T-helper 2 cell treated with Interferon-gamma antibody and Interleukin-4, amounts not matched to agents 5 μg/mL and 100 μg/mL, for 36 hours (primary cell): ENCODE data around the gene NDC1.

Experiments
- DNase-seq: peaks from one replicate; pipeline ENCODE4 v3.0.0; 2021; ENCODE audit warnings: low spot score
- H3K27ac Mint-ChIP-seq: one replicate; pipeline ENCODE4 v1.8.0; 2021; ENCODE audit warnings: mild to moderate bottlenecking, mixed read lengths
- H3K27me3 Mint-ChIP-seq: one replicate; pipeline ENCODE4 v1.8.0; 2021; ENCODE audit warnings: low read depth, mixed read lengths
- H3K36me3 Mint-ChIP-seq: one replicate; pipeline ENCODE4 v1.8.0; 2021; ENCODE audit warnings: low read depth, mixed read lengths
- H3K4me1 Mint-ChIP-seq: one replicate; pipeline ENCODE4 v1.8.0; 2021; ENCODE audit warnings: low read depth, mixed read lengths
- H3K4me3 Mint-ChIP-seq: one replicate; pipeline ENCODE4 v1.8.0; 2022; ENCODE audit warnings: mild to moderate bottlenecking, moderate library complexity, mixed read lengths
- H3K9me3 Mint-ChIP-seq: one replicate; pipeline ENCODE4 v1.8.0; 2021; ENCODE audit warnings: mixed read lengths

Gene NDC1

DNA sequence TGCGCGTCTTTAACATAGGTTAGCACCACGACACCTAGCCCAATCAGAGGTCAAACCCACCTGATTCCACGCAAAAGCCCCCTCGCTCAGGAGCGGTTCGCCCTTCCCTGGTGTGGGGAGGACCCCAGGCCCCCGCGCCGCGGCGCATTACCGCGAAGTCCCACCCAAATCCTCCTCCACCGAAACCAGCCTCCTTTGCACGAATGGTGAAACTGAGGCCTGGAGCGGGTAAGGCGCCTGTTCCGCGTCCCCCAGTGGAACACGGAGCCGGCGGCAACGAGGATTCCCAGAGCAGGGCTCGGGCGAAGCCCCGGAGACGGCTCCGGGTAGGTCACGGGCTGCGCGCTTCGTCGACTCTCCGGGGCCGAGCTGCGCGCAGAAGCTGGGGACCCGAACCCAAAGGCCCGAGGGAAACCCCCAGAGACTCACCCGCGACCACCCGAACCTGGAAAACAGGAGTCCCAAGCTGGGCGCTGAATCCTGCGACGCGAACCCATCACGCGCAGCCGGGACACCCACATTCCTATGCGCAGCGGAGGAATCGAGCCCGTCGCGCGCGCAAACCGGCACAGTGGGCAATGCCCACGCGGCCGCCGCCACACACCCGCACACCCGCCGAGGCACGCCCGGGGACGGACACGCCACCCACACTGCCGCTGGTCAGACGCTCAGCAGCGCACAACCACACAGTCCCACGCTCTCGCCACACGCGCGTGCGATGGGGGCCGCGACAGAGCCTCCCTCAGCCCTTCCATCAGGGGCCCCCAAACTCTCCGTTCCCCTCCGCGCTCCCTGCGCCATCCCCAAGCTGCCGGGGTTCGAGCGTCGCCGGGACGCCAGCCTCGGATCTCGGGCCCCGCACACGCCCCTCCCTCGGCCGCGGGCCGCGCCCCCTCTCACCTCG is 99.6 kb downstream of the NDC1 start:
- H3K4me3 Mint-ChIP-seq = peak overlapping the region; percentile 40
- H3K27ac Mint-ChIP-seq = no peak overlapping the region
- no peak for DNase-seq
- peaks cover 73% of the 10 kb centered on the region for H3K27me3 Mint-ChIP-seq
- peaks cover 5% of the 10 kb centered on the region for H3K9me3 Mint-ChIP-seq
- H3K36me3 Mint-ChIP-seq = no peaks in the 10 kb centered on the region
- no peaks in the 10 kb centered on the region for H3K4me1 Mint-ChIP-seq

GRCh38 chr1:53737648-53738204 is 100.4 kb downstream of the NDC1 start:
- peaks cover 2% of the 10 kb centered on the region for H3K9me3 Mint-ChIP-seq
- H3K36me3 Mint-ChIP-seq = no peaks in the 10 kb centered on the region
- H3K27ac Mint-ChIP-seq = no peak overlapping the region
- no peak for DNase-seq
- H3K4me3 Mint-ChIP-seq = peak overlapping the region; percentile 29
- no peaks in the 10 kb centered on the region for H3K4me1 Mint-ChIP-seq
- peaks cover 67% of the 10 kb centered on the region for H3K27me3 Mint-ChIP-seq

GRCh38 chr1:53736290-53736689 is 101.8 kb downstream of the NDC1 start:
- Mint-ChIP-seq H3K4me3 (no peak overlapping the region), H3K27me3 (peaks cover 66% of the 10 kb centered on the region), H3K9me3 (no peaks in the 10 kb centered on the region), H3K4me1 (no peaks in the 10 kb centered on the region), H3K27ac (no peak overlapping the region), H3K36me3 (no peaks in the 10 kb centered on the region)
- no peak for DNase-seq

DNA sequence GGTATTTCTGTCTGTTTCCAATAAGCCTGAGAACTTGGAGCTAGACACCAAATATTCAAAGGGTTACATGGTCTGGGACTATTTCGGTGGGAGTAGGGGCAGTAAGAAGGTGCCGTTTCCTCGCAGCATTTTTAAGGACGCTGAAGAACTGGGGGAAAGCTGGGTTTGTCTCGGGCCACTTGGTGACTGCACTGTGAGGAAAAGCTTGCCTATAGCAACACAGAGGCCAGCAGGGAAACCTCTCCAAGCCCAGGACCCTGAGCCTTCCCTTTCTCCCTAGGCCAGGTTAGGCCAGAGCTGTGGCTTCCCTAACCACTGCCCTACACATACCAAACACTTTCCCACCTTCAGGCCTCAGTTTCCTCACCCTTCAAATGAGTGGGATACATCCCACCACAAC is 102.4 kb downstream of the NDC1 start:
- no peak for DNase-seq
- Mint-ChIP-seq H3K4me3 (no peak overlapping the region), H3K27ac (no peak overlapping the region), H3K4me1 (no peaks in the 10 kb centered on the region), H3K27me3 (peaks cover 65% of the 10 kb centered on the region), H3K9me3 (no peaks in the 10 kb centered on the region), H3K36me3 (no peaks in the 10 kb centered on the region)

GRCh38 chr1:53735261-53735660 is 102.8 kb downstream of the NDC1 start:
- Mint-ChIP-seq H3K4me3 (no peak overlapping the region), H3K27ac (no peak overlapping the region), H3K27me3 (peaks cover 64% of the 10 kb centered on the region), H3K4me1 (no peaks in the 10 kb centered on the region), H3K9me3 (no peaks in the 10 kb centered on the region), H3K36me3 (no peaks in the 10 kb centered on the region)
- DNase-seq = no peak

GRCh38 chr1:53734650-53735211 is 103.4 kb downstream of the NDC1 start:
- DNase-seq = no peak
- no peak overlapping the region for H3K4me3 Mint-ChIP-seq
- no peaks in the 10 kb centered on the region for H3K4me1 Mint-ChIP-seq
- H3K9me3 Mint-ChIP-seq = no peaks in the 10 kb centered on the region
- H3K36me3 Mint-ChIP-seq = no peaks in the 10 kb centered on the region
- H3K27me3 Mint-ChIP-seq = peaks cover 59% of the 10 kb centered on the region
- H3K27ac Mint-ChIP-seq = no peak overlapping the region

- Mint-ChIP-seq H3K4me1 (no peaks in the 10 kb centered on the region), H3K9me3 (no peaks in the 10 kb centered on the region), H3K36me3 (no peaks in the 10 kb centered on the region), H3K4me3 (no peak overlapping the region), H3K27me3 (peaks cover 55% of the 10 kb centered on the region), H3K27ac (no peak overlapping the region)
- no peak for DNase-seq
Measured at GRCh38 chr1:53733975-53734649, 104.0 kb downstream of the NDC1 start.

DNA sequence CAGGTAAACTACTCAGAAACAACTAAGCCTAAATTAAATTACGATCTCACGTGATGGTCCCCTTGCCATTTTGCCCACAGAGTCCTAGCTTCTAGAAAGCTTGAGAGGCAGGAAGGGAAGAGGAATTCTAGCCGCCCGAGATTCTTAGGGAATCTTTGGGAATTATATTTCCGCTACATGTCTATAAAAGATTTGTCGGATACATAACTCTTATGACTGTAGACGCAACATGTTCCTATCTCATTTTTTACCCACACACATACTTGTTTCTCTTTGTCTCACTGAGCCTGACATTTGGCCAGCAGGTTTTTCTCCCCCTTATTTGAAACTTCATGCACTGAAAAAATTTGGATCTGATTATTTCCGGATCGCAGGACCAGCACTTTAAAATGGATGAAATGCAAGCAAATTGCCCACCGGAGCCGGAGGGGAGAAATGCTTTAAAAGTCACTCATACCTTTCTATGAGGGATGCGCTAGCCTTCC is 104.6 kb downstream of the NDC1 start:
- Mint-ChIP-seq H3K4me1 (no peaks in the 10 kb centered on the region), H3K27me3 (peaks cover 56% of the 10 kb centered on the region), H3K27ac (no peak overlapping the region), H3K36me3 (no peaks in the 10 kb centered on the region), H3K9me3 (no peaks in the 10 kb centered on the region), H3K4me3 (no peak overlapping the region)
- no peak for DNase-seq

DNA sequence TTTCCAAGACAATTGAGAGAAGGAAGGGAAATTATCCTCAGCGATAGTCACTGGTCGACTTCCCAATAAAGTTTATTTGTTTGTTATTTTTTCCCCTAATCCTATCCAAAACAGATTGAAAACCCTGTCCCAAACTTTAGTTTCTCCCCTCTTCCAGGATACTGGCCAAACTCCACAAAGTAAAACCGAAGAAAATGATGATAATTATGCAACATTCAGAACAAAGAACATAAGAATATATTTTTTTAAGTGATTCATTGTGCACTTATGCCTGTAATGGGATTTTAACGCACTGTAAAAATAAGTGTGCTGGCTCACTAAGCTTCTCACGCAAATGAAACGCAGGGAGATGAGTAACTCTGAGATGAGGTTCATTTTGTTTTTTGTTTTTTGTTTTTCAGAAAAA is 105.2 kb downstream of the NDC1 start:
- Mint-ChIP-seq H3K4me3 (no peak overlapping the region), H3K27me3 (peaks cover 56% of the 10 kb centered on the region), H3K36me3 (no peaks in the 10 kb centered on the region), H3K4me1 (no peaks in the 10 kb centered on the region), H3K9me3 (no peaks in the 10 kb centered on the region), H3K27ac (no peak overlapping the region)
- no peak for DNase-seq

DNA sequence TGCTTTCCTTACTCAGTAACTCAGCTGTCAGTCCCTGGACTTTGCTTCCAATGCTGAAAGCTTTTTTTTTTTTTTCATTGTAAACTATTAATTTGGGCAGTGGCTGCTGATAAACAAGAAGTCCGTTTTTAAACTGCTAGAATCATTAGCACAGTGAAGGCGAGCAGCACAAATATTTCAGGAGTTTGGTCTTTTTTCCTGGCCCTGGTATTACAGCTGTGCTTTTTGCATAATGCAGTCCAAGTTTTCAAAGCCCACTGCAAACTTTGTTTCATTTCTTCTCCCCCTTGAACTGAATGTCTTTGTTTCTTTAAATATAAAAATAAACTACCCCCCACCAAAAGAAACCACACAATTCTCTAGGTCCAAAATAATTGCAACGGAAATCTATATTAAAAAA is 105.7 kb downstream of the NDC1 start:
- Mint-ChIP-seq H3K4me1 (no peaks in the 10 kb centered on the region), H3K9me3 (no peaks in the 10 kb centered on the region), H3K4me3 (no peak overlapping the region), H3K27me3 (peaks cover 55% of the 10 kb centered on the region), H3K27ac (no peak overlapping the region), H3K36me3 (no peaks in the 10 kb centered on the region)
- DNase-seq = no peak

DNA sequence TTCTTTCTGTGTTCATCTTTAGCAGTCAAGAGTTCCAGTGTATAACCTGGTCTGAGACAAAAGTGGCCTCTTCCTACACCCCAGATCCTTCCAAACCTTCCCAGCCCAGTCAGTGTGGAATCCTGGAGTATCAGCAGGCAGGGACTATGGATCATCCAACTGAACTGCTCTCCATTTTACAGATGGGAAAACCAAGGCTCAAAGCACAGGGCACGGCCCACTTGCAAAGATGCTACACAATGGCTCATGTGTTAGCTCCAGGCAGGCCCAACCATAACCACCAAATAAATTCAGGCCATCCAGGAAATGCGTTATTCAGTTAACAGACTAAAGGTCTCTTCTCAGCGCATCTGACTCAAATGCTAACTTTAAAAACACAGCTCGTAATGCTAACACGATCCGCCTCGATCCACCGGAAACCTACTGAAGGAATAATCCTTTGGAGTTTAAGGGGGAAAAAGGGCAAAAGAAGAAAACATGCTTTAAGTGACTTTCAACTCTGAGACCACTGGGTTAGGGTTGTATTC is 106.3 kb downstream of the NDC1 start:
- Mint-ChIP-seq H3K9me3 (no peaks in the 10 kb centered on the region), H3K4me1 (no peaks in the 10 kb centered on the region), H3K36me3 (no peaks in the 10 kb centered on the region), H3K4me3 (no peak overlapping the region), H3K27ac (no peak overlapping the region), H3K27me3 (peaks cover 49% of the 10 kb centered on the region)
- DNase-seq = no peak

GRCh38 chr1:53731043-53731600 is 107.0 kb downstream of the NDC1 start:
- Mint-ChIP-seq H3K27ac (no peak overlapping the region), H3K4me1 (no peaks in the 10 kb centered on the region), H3K36me3 (no peaks in the 10 kb centered on the region), H3K4me3 (no peak overlapping the region), H3K9me3 (no peaks in the 10 kb centered on the region), H3K27me3 (peaks cover 43% of the 10 kb centered on the region)
- no peak for DNase-seq

DNA sequence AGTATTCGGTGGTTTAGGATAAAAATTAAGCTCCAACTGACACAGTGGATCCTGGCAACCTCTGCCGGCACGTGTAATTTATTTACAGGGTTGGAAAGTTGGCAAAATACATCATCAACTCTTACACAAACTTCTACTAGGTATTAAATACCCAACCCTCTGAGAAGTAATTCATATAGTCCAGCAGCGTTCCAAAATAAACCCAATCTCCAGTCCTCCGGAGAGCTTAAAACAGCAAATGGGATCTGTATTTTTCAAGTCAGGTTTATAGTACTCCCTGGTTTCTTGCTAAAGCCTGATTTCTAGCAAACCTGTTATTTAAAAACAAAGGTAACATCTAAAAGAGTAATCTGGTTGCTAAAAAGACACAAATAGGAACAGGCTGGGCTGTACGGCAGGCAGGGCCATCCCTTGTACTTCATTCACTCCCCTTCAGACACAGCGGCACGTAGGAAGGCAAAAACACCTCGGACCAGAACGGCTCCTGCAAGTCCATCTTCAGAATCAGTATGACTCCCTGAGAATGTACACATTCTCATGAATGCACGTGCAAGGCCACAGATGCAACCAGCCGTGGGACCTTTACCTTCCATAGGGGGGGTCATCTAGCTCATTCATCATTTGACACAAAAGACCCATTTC is 107.8 kb downstream of the NDC1 start:
- Mint-ChIP-seq H3K27ac (no peak overlapping the region), H3K27me3 (peaks cover 35% of the 10 kb centered on the region), H3K4me1 (no peaks in the 10 kb centered on the region), H3K9me3 (no peaks in the 10 kb centered on the region), H3K36me3 (no peaks in the 10 kb centered on the region), H3K4me3 (no peak overlapping the region)
- DNase-seq = no peak
